ENCODE data around the gene RAB28. TPM values are rescaled to one million over a fixed set of nuclear protein-coding genes. Genes with fewer than 3 reads are reported as not detected.

Gene RAB28
- total and polyA plus RNA-seq, 9 of the 15 experiments (the other 6 are each of a cell fraction or from before 2014, with no cell fraction given) = 6.7 to 40.4 (median 23.0) TPM

- Histone ChIP-seq H3K9me1 (ENCODE audit: control insufficient read depth, insufficient read depth, low read length) (no peaks in the 10 kb centered on the region), H4K20me1 (replicated peaks; ENCODE audit: control insufficient read depth, insufficient read depth, low read length) (no peaks in the 10 kb centered on the region), H3K79me2 (ENCODE audit: control insufficient read depth, insufficient read depth, low read length) (peaks cover 24% of the 10 kb centered on the region), H3K9ac (ENCODE audit: insufficient read depth in 1 of 2, low read depth in 2 of 2, low read length in 2 of 2) (no peak overlapping the region), H3K4me2 (ENCODE audit: insufficient read depth, low read length) (no peak overlapping the region), H3K4me1 (replicated peaks in 1 of 2; ENCODE audit: control insufficient read depth in 2 of 2, insufficient read depth in 2 of 2, low read length in 2 of 2) (peaks cover 3 to 16% of the 10 kb centered on the region in 2 experiments; a peak in 3 of 5 replicates), H3K9me3 (replicated peaks; ENCODE audit: control insufficient read depth, insufficient read depth, low read depth, low read length) (no peaks in the 10 kb centered on the region), H3K27me3 (ENCODE audit: control insufficient read depth in 2 of 2, insufficient read depth in 2 of 2, low read length in 2 of 2) (no peaks in the 10 kb centered on the region), H3K36me3 (ENCODE audit: control insufficient read depth, insufficient read depth, low read length) (peaks cover 6% of the 10 kb centered on the region; the same call in 2 of the 3 replicates), H3K27ac (ENCODE audit: extremely low read depth, low read depth, low read length) (no peak overlapping the region), H2AFZ (ENCODE audit: low read depth, low read length) (no peak overlapping the region), H3K4me3 (no peak overlapping the region)
- in situ Hi-C loops (cut with MboI) (no loop called here), intact Hi-C loops (cut with micrococcal nuclease) (loop anchor here (5.0 kb wide), 4 partner anchors 68 to 512 kb away; partner anchors contain the start of gene RAB28)
- FAIRE-seq (no peak), ATAC-seq (no peak), DNase-seq (ENCODE audit: extremely low read depth in 1 of 4, low spot score in 3 of 4) (no peak)
- 94% methylated on average over 6 of the region's 6 CpGs for WGBS (ENCODE audit: insufficient coverage, low coverage, missing lambda C conversion rate)
- TF ChIP-seq IRF1 (CRISPR knock-in tag; IDR thresholded peaks at IDR 0.05; ENCODE audit: borderline replicate concordance) (no peak), YY1 (IDR thresholded peaks at IDR 0.05; ENCODE audit: borderline replicate concordance in 1 of 3, control insufficient read depth in 1 of 3, extremely low read depth in 1 of 3, insufficient read depth in 3 of 3, insufficient read length in 1 of 3, insufficient replicate concordance in 2 of 3, low read depth in 1 of 3, low read length in 2 of 3) (peak in 2 of 3 experiments; percentile 28 to 77)
- ChIA-PET CTCF (ENCODE audit: low intra/inter-chr PET ratio) (no interaction called here), POLR2A (interaction anchor here (1.1 kb wide), 2 partner anchors 10 to 53 kb away, joined by 4 read pairs; no protein-coding TSS in a partner anchor)
- BruUV-seq (replicated peaks) = no TSS peak
These were observed 119.5 kb downstream of the RAB28 start for GRCh38 chr4:13364653-13365052.

DNA sequence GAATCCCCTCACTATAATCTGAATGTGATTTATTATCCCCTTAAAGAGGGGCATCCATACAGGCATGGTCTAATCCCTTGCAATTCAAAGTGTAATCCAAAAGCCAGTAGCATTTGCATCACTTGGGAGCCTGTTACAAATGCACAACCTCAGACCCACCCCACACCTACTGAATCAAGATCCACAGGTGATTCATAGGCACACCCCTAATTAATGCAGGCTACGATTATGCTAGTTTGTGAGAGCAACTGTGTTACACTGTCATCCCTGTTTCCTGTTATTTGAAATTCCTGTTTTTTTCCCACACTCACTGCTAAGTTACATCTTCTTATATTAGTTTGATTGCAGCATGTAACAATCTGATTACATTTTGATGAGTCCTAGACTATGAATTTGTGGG, 120.0 kb downstream of the RAB28 start:
- Histone ChIP-seq H3K27ac (ENCODE audit: extremely low read depth, low read depth, low read length) (no peak overlapping the region), H3K4me3 (no peak overlapping the region), H3K9me1 (ENCODE audit: control insufficient read depth, insufficient read depth, low read length) (no peaks in the 10 kb centered on the region), H3K79me2 (ENCODE audit: control insufficient read depth, insufficient read depth, low read length) (peaks cover 24% of the 10 kb centered on the region), H3K9me3 (replicated peaks; ENCODE audit: control insufficient read depth, insufficient read depth, low read depth, low read length) (no peaks in the 10 kb centered on the region), H3K9ac (ENCODE audit: insufficient read depth in 1 of 2, low read depth in 2 of 2, low read length in 2 of 2) (no peak overlapping the region), H3K36me3 (ENCODE audit: control insufficient read depth, insufficient read depth, low read length) (peaks cover 6% of the 10 kb centered on the region; the same call in 2 of the 3 replicates), H3K27me3 (ENCODE audit: control insufficient read depth in 2 of 2, insufficient read depth in 2 of 2, low read length in 2 of 2) (no peaks in the 10 kb centered on the region), H3K4me1 (replicated peaks in 1 of 2; ENCODE audit: control insufficient read depth in 2 of 2, insufficient read depth in 2 of 2, low read length in 2 of 2) (peaks cover 2 to 12% of the 10 kb centered on the region in 2 experiments; a peak in 3 of 5 replicates), H4K20me1 (replicated peaks; ENCODE audit: control insufficient read depth, insufficient read depth, low read length) (no peaks in the 10 kb centered on the region), H3K4me2 (ENCODE audit: insufficient read depth, low read length) (no peak overlapping the region), H2AFZ (ENCODE audit: low read depth, low read length) (no peak overlapping the region)
- WGBS (ENCODE audit: insufficient coverage, low coverage, missing lambda C conversion rate) = 100% methylated on average over 1 of the region's 1 CpG
- no TSS peak for BruUV-seq (replicated peaks)
- no peak for ATAC-seq
- intact Hi-C loops (cut with micrococcal nuclease) = no loop called here
- in situ Hi-C loops (cut with MboI) = no loop called here
- FAIRE-seq = no peak
- DNase-seq (ENCODE audit: extremely low read depth in 1 of 4, low spot score in 3 of 4) = no peak
- ChIA-PET CTCF (ENCODE audit: low intra/inter-chr PET ratio) (no interaction called here), POLR2A (no interaction called here)
- TF ChIP-seq, protein P1, sequence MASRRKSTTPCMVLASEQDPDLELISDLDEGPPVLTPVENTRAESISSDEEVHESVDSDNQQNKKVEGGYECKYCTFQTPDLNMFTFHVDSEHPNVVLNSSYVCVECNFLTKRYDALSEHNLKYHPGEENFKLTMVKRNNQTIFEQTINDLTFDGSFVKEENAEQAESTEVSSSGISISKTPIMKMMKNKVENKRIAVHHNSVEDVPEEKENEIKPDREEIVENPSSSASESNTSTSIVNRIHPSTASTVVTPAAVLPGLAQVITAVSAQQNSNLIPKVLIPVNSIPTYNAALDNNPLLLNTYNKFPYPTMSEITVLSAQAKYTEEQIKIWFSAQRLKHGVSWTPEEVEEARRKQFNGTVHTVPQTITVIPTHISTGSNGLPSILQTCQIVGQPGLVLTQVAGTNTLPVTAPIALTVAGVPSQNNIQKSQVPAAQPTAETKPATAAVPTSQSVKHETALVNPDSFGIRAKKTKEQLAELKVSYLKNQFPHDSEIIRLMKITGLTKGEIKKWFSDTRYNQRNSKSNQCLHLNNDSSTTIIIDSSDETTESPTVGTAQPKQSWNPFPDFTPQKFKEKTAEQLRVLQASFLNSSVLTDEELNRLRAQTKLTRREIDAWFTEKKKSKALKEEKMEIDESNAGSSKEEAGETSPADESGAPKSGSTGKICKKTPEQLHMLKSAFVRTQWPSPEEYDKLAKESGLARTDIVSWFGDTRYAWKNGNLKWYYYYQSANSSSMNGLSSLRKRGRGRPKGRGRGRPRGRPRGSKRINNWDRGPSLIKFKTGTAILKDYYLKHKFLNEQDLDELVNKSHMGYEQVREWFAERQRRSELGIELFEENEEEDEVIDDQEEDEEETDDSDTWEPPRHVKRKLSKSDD (conservative IDR thresholded peaks at IDR 0.05; ENCODE audit: low read length) = no peak
- no peak for TF ChIP-seq BDP1 (IDR thresholded peaks at IDR 0.05; ENCODE audit: insufficient read depth, insufficient read length)
- TF ChIP-seq NR2C1 (IDR thresholded peaks at IDR 0.05) = no peak
- TF ChIP-seq NR2C1 (tag; IDR thresholded peaks at IDR 0.05) = no peak
- TF ChIP-seq KDM4B (IDR thresholded peaks at IDR 0.05; ENCODE audit: borderline replicate concordance in 2 of 2, low read depth in 1 of 2) = no peak
- no peak for TF ChIP-seq MYC (IDR thresholded peaks at IDR 0.05; ENCODE audit: low read depth, low read length)
- no peak for TF ChIP-seq MYC (CRISPR knock-in tag; IDR thresholded peaks at IDR 0.05; ENCODE audit: borderline replicate concordance, low read depth)
- TF ChIP-seq ZBTB1 (CRISPR knock-in tag; IDR thresholded peaks at IDR 0.05; ENCODE audit: borderline replicate concordance, low read depth) = no peak
- TF ChIP-seq MTA1 (IDR thresholded peaks at IDR 0.05; ENCODE audit: borderline replicate concordance) = no peak
- no peak for TF ChIP-seq ARNT (IDR thresholded peaks at IDR 0.05)
